Activated gamma-delta T cell (primary cell): Measurements from ENCODE around the gene KLHL17.
"Not testable (repeated sequence)": the region's sequence is repeated elsewhere in the genome, so short reads cannot be mapped to it uniquely, and the experiment has no call there.

Experiments used
- DNase-seq: peaks from one replicate; lab custom pipeline; 2025; lab: John Stamatoyannopoulos, UW

KLHL17 gene

GRCh38 chr1:981955-982558 lies 21.7 kb downstream of the KLHL17 start, which contains the start of gene PERM1:
Gene PERM1, minus strand, starts transcription at chr1:982093. Its CDS starts 1,064 bp downstream, at chr1:981029.
- no peak for DNase-seq

- no peak for DNase-seq
Measured at GRCh38 chr1:982765-983436, 22.5 kb downstream of the KLHL17 start.

GRCh38 chr1:983798-984475 lies 23.6 kb downstream of the KLHL17 start:
- peak; percentile 37 for DNase-seq

GRCh38 chr1:984476-984814 lies 24.1 kb downstream of the KLHL17 start:
- DNase-seq, result no peak

- no peak for DNase-seq
Measured at GRCh38 chr1:985126-985525, 24.7 kb downstream of the KLHL17 start.

- DNase-seq, result not testable (repeated sequence)
Measured at GRCh38 chr1:988061-988460, 27.7 kb downstream of the KLHL17 start.

GRCh38 chr1:991275-991674 lies 30.9 kb downstream of the KLHL17 start:
- DNase-seq, result not testable (repeated sequence)

GRCh38 chr1:991895-992294 lies 31.5 kb downstream of the KLHL17 start:
- DNase-seq, result no peak

- DNase-seq, result no peak
Measured at GRCh38 chr1:992362-992761, 32.0 kb downstream of the KLHL17 start.

- DNase-seq, result no peak
Measured at GRCh38 chr1:993379-993995, 33.1 kb downstream of the KLHL17 start.

- not testable (repeated sequence) for DNase-seq
Measured at GRCh38 chr1:994546-994945, 34.2 kb downstream of the KLHL17 start.

- no peak for DNase-seq
Measured at GRCh38 chr1:995665-996633, 35.6 kb downstream of the KLHL17 start.

GRCh38 chr1:996851-997712 lies 36.7 kb downstream of the KLHL17 start:
- DNase-seq, result no peak

GRCh38 chr1:997713-997992 lies 37.3 kb downstream of the KLHL17 start:
- no peak for DNase-seq

GRCh38 chr1:997993-998744 lies 37.8 kb downstream of the KLHL17 start:
- no peak for DNase-seq

- DNase-seq, result no peak
Measured at GRCh38 chr1:998745-998994, 38.3 kb downstream of the KLHL17 start.

GRCh38 chr1:998995-999724 lies 38.8 kb downstream of the KLHL17 start:
- no peak for DNase-seq

- DNase-seq, result peak; percentile 51
Measured at GRCh38 chr1:999725-1000356, 39.5 kb downstream of the KLHL17 start, which contains the start of gene HES4. Gene HES4, minus strand, starts transcription at chr1:1000097. Its CDS starts 124 bp downstream, at chr1:999973.
